ENCODE results near the gene GAK. TPM values are rescaled to one million over a fixed set of nuclear protein-coding genes. Genes with fewer than 3 reads are reported as not detected.

GAK gene
- total and polyA plus RNA-seq, 2 of the 13 experiments (the other 11 are each of a cell fraction or from before 2014, with no cell fraction given) = 17.5 to 44.3 TPM

- H3K4me1 ChIP-seq (ENCODE audit: insufficient read depth, low read length) = peaks cover 22% of the 10 kb centered on the region
- no peak overlapping the region for H2AFZ ChIP-seq (ENCODE audit: low read length)
- ATAC-seq = peak; percentile 98
- H3K9ac ChIP-seq (ENCODE audit: insufficient read depth, low read depth, low read length) = no peak overlapping the region; the same call in 1 of the 2 replicates
- in situ Hi-C loops (cut with HindIII; ENCODE audit: extremely low pct_ligation_motif_present, low pct_unique_long_range_greater_than_20kb) = no loop called here
- no peaks in the 10 kb centered on the region for H4K20me1 ChIP-seq (ENCODE audit: insufficient read depth, low read length)
- H3K36me3 ChIP-seq (replicated peaks in 1 of 2; ENCODE audit: control insufficient read depth in 1 of 2, insufficient read depth in 2 of 2, low read length in 2 of 2) = peaks cover 7 to 25% of the 10 kb centered on the region in 2 experiments
- 45% methylated on average over 13 of the region's 17 CpGs for WGBS (ENCODE audit: low lambda C conversion rate)
- CTCF ChIA-PET (ENCODE audit: low intra/inter-chr PET ratio, low total read pairs) = no interaction called here
- no peak overlapping the region for H3K4me3 ChIP-seq (replicated peaks in 1 of 3; ENCODE audit: insufficient read depth in 1 of 3, low read depth in 2 of 3, low read length in 3 of 3)
- POLR2A ChIA-PET = interaction anchor here (0.6 kb wide), 1 partner anchor 13 kb away, joined by 3 read pairs; no protein-coding TSS in a partner anchor
- no peaks in the 10 kb centered on the region for H3K79me2 ChIP-seq (ENCODE audit: insufficient read depth, low read length)
- FAIRE-seq = peak; percentile 86
- DNase-seq (ENCODE audit: low spot score) = peak; percentile 72
- H3K27me3 ChIP-seq (ENCODE audit: control insufficient read depth in 1 of 2, insufficient read depth in 2 of 2, low read length in 2 of 2) = no peaks in the 10 kb centered on the region
- no peaks in the 10 kb centered on the region for H3K9me3 ChIP-seq (ENCODE audit: low read length)
- H3K27ac ChIP-seq (ENCODE audit: extremely low read length, insufficient read depth, low read length) = peak overlapping the region; percentile 56
- peak overlapping the region; percentile 44 for H3K4me2 ChIP-seq (ENCODE audit: low read depth, low read length)
- intact Hi-C loops (cut with micrococcal nuclease; ENCODE audit: unreplicated experiment) = loop anchor here (1.0 kb wide), 1 partner anchor 61 kb away; no protein-coding TSS in a partner anchor
- BruUV-seq (replicated peaks) = TSS peak; percentile 24
- TF ChIP-seq HOXA3 (CRISPR knock-in tag; IDR thresholded peaks at IDR 0.05) (peak; percentile 36; the same call in 1 of the 2 replicates), ZNF672 (CRISPR knock-in tag; IDR thresholded peaks at IDR 0.05) (no peak), SMC3 (IDR thresholded peaks at IDR 0.05; ENCODE audit: low read length) (no peak), DR1 (CRISPR knock-in tag; IDR thresholded peaks at IDR 0.05) (0 out of 2 replicates have a peak, but pooled peaks have one; percentile 18), SKI (IDR thresholded peaks at IDR 0.05; ENCODE audit: partially characterized antibody) (no peak), MIER3 (CRISPR knock-in tag; IDR thresholded peaks at IDR 0.05; ENCODE audit: borderline replicate concordance) (peak; percentile 34; the same call in 1 of the 2 replicates), ZNF275 (CRISPR knock-in tag; IDR thresholded peaks at IDR 0.05; ENCODE audit: borderline replicate concordance) (no peak), CBX1 (IDR thresholded peaks at IDR 0.05; ENCODE audit: low read depth) (no peak), HES4 (CRISPR knock-in tag; IDR thresholded peaks at IDR 0.05; ENCODE audit: borderline replicate concordance) (no peak), ZBTB7A (CRISPR knock-in tag; IDR thresholded peaks at IDR 0.05) (no peak), NCOA2 (CRISPR knock-in tag; IDR thresholded peaks at IDR 0.05) (no peak), HOXA5 (CRISPR knock-in tag; IDR thresholded peaks at IDR 0.05) (0 out of 2 replicates have a peak, but pooled peaks have one; percentile 27), RARA (CRISPR knock-in tag; IDR thresholded peaks at IDR 0.05) (no peak), ZNF121 (CRISPR knock-in tag; IDR thresholded peaks at IDR 0.05) (peak; percentile 92), FOXA3 (CRISPR knock-in tag; IDR thresholded peaks at IDR 0.05) (peak; percentile 86), POGZ (CRISPR knock-in tag; IDR thresholded peaks at IDR 0.05) (peak; percentile 20; the same call in 1 of the 2 replicates), ZNF879 (CRISPR knock-in tag; IDR thresholded peaks at IDR 0.05) (no peak), TBX2 (CRISPR knock-in tag; IDR thresholded peaks at IDR 0.05; ENCODE audit: borderline replicate concordance) (no peak), KAT7 (CRISPR knock-in tag; IDR thresholded peaks at IDR 0.05; ENCODE audit: borderline replicate concordance) (0 out of 2 replicates have a peak, but pooled peaks have one; percentile 46)
- TF ChIP-seq, protein P1, sequence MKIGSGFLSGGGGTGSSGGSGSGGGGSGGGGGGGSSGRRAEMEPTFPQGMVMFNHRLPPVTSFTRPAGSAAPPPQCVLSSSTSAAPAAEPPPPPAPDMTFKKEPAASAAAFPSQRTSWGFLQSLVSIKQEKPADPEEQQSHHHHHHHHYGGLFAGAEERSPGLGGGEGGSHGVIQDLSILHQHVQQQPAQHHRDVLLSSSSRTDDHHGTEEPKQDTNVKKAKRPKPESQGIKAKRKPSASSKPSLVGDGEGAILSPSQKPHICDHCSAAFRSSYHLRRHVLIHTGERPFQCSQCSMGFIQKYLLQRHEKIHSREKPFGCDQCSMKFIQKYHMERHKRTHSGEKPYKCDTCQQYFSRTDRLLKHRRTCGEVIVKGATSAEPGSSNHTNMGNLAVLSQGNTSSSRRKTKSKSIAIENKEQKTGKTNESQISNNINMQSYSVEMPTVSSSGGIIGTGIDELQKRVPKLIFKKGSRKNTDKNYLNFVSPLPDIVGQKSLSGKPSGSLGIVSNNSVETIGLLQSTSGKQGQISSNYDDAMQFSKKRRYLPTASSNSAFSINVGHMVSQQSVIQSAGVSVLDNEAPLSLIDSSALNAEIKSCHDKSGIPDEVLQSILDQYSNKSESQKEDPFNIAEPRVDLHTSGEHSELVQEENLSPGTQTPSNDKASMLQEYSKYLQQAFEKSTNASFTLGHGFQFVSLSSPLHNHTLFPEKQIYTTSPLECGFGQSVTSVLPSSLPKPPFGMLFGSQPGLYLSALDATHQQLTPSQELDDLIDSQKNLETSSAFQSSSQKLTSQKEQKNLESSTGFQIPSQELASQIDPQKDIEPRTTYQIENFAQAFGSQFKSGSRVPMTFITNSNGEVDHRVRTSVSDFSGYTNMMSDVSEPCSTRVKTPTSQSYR (CRISPR knock-in tag; IDR thresholded peaks at IDR 0.05; ENCODE audit: borderline replicate concordance) = 0 out of 2 replicates have a peak, but pooled peaks have one; percentile 19
- TF ChIP-seq, protein P2, sequence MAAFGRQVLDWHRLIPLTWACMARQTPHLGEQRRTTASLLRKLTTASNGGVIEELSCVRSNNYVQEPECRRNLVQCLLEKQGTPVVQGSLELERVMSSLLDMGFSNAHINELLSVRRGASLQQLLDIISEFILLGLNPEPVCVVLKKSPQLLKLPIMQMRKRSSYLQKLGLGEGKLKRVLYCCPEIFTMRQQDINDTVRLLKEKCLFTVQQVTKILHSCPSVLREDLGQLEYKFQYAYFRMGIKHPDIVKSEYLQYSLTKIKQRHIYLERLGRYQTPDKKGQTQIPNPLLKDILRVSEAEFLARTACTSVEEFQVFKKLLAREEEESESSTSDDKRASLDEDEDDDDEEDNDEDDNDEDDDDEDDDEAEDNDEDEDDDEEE (CRISPR knock-in tag; IDR thresholded peaks at IDR 0.05) = no peak
Measured at GRCh38 chr4:874971-875817, 56.9 kb downstream of the GAK start.
